NT2/D1 (cell line): ENCODE measurements around the gene IFIT1B.

ENCODE experiments used
- DNase-seq: peaks from one replicate; pipeline ENCODE4 v3.0.0-alpha.2; 2011; ENCODE audit warnings: low read depth, low spot score
- H3K27me3 ChIP-seq: 2 replicates; pipeline ENCODE4 v1.6.0; 2011; ENCODE audit warnings: mild to moderate bottlenecking; ENCODE audit not compliant: insufficient read length, insufficient read depth
- H3K36me3 ChIP-seq: 2 replicates; pipeline ENCODE4 v1.6.1; 2011; ENCODE audit warnings: mild to moderate bottlenecking, low read length, mixed read lengths; ENCODE audit not compliant: insufficient read depth, insufficient read length
- H3K4me1 ChIP-seq: 2 replicates; pipeline ENCODE4 v1.5.1; 2011; ENCODE audit not compliant: insufficient read depth, insufficient read length
- H3K4me3 ChIP-seq: 2 replicates; pipeline ENCODE4 v1.5.1; 2011; ENCODE audit warnings: low read depth; ENCODE audit not compliant: insufficient read length
- H3K9ac ChIP-seq: 2 replicates; pipeline ENCODE4 v1.6.0; 2011; ENCODE audit warnings: low read depth; ENCODE audit not compliant: insufficient read length
- H3K9me3 ChIP-seq: 2 replicates; pipeline ENCODE4 v1.5.1; 2011; ENCODE audit warnings: mild to moderate bottlenecking, low read length; ENCODE audit not compliant: insufficient read depth
- SUZ12 ChIP-seq: IDR thresholded peaks from 2 replicates; pipeline ENCODE4 v1.6.1; 2011; ENCODE audit not compliant: insufficient read length, insufficient read depth; ENCODE audit errors: extremely low read depth
- YY1 ChIP-seq: IDR thresholded peaks from 2 replicates; pipeline ENCODE4 v1.6.1; 2011; ENCODE audit not compliant: insufficient read length, insufficient read depth
- ZNF274 ChIP-seq: IDR thresholded peaks from 2 replicates; pipeline ENCODE4 v1.6.1; 2011; ENCODE audit warnings: mild to moderate bottlenecking, low read depth, low read length

IFIT1B gene

DNA sequence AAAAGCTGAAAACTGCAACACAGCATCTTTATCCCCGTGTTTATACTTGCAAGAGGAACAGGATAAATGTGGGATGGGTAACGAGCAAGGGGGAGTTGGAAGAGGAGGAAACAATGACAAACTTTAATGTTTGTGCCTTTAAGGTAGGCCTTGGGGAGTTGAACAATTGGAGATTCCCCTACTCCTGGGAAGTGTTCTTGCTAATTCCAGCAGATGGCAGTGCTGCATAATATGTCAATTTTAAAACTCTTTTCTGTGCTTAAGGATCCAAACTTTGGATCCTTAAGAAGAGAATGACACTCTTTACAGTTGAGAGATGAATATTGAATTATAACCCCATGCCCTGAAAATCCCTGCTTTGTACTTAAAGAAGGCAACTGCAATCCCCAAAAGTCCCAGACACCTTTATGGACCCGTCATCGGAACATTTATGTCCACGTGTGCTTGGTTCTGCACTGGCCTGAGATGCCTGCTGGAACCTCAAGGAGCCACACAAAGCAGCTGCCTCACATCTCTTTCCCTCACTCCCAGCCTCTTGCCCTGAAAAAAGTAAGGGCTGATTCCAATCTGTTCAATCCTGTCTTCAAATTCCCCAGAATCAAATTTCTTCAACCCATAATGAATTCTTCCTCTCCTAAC lies 48.5 kb downstream of the IFIT1B start:
- Histone ChIP-seq H3K4me1 (no peaks in the 10 kb centered on the region), H3K27me3 (no peaks in the 10 kb centered on the region), H3K9me3 (no peaks in the 10 kb centered on the region), H3K4me3 (no peak overlapping the region), H3K9ac (no peak overlapping the region), H3K36me3 (no peaks in the 10 kb centered on the region)
- no peak for TF ChIP-seq SUZ12
- TF ChIP-seq YY1, result no peak
- TF ChIP-seq ZNF274, result no peak
- no peak for DNase-seq

DNA sequence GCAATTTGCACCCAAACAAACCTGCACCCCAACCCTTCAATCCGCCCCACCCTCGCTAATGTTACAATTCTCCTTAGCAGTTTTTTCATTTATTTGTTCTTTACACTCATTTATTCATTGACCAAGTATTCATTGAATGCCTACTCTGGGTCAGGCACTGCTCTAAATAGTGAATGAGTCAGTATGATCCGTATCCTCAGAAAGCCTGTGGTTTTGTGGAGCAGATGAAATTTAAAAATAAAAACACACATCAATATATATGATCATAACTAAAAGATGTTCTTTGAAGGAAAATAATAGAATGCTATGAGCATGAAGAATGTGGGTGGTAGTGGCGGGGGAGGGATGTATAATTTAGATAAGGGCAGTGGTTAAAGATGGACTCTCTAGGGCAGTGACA lies 49.8 kb downstream of the IFIT1B start:
- no peak for DNase-seq
- TF ChIP-seq YY1, result no peak
- TF ChIP-seq ZNF274, result no peak
- no peak for TF ChIP-seq SUZ12
- Histone ChIP-seq H3K27me3 (no peaks in the 10 kb centered on the region), H3K9me3 (no peaks in the 10 kb centered on the region), H3K36me3 (no peaks in the 10 kb centered on the region), H3K4me1 (no peaks in the 10 kb centered on the region), H3K9ac (no peak overlapping the region), H3K4me3 (no peak overlapping the region)

DNA sequence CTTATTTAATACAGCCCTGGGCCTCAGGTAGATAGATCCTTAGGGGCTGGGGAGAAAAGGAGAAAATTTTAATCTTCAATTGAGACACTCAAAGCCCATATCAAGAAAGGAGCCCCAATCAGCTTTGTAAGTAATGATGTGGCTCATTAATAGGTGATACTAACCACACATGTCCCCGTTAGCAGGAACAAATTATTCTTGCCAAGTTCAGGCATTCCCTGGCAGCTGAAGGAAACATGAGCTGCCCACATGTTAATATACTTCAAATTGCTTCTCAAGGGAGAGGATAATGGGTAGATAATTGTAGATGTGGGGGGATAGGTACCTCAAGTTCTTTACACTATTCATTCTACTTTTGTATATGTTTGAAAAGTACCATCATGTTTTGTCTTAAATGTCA lies 51.0 kb downstream of the IFIT1B start:
- no peak for TF ChIP-seq YY1
- no peak for TF ChIP-seq ZNF274
- no peak for TF ChIP-seq SUZ12
- H3K36me3 ChIP-seq, result no peaks in the 10 kb centered on the region
- no peaks in the 10 kb centered on the region for H3K27me3 ChIP-seq
- no peak overlapping the region for H3K4me3 ChIP-seq
- no peaks in the 10 kb centered on the region for H3K9me3 ChIP-seq
- no peaks in the 10 kb centered on the region for H3K4me1 ChIP-seq
- no peak for DNase-seq
- no peak overlapping the region for H3K9ac ChIP-seq

DNA sequence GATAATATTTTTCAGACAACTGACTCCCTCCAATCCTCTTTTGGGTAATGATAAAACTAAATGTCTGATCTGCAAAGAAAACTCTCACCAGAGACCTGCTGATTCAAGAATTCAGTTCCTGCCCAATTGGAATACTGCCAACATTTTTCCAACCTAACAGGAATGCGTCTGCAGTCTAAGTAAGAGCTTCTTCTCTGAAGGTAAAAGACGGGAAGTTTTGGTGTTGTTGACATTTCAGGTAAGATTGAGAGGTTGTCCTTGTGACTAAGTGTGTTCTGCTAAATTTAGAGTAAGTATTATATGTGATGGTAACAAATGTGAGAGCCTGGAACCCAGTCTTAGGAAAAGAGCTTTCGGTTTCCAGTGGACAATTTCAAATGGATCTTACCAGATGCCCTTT lies 54.1 kb downstream of the IFIT1B start:
- TF ChIP-seq YY1 (no peak), ZNF274 (no peak), SUZ12 (no peak)
- H3K4me3 ChIP-seq, result no peak overlapping the region
- no peaks in the 10 kb centered on the region for H3K27me3 ChIP-seq
- no peak overlapping the region for H3K9ac ChIP-seq
- no peaks in the 10 kb centered on the region for H3K36me3 ChIP-seq
- no peaks in the 10 kb centered on the region for H3K4me1 ChIP-seq
- no peaks in the 10 kb centered on the region for H3K9me3 ChIP-seq
- no peak for DNase-seq
